GM10266 (cell line): Measurements from ENCODE around the gene CFAP299.

ENCODE experiments used
- DNase-seq: peaks from one replicate; pipeline ENCODE4 v3.0.0; 2012; ENCODE audit errors: extremely low spot score
- CTCF ChIP-seq: IDR thresholded peaks from 2 replicates; pipeline ENCODE4 v1.5.1; 2012; ENCODE audit warnings: mild to moderate bottlenecking, low read depth; ENCODE audit not compliant: control insufficient read depth, insufficient read depth; ENCODE audit errors: missing control alignments

The CFAP299 gene

GRCh38 chr4:80586716-80587115 lies 251.2 kb downstream of the CFAP299 start:
- TF ChIP-seq CTCF: no peak
- DNase-seq: no peak

GRCh38 chr4:80587871-80588385 lies 252.4 kb downstream of the CFAP299 start:
- TF ChIP-seq CTCF: no peak
- no peak for DNase-seq

- TF ChIP-seq CTCF: peak; percentile 12
- DNase-seq: no peak
Observed at GRCh38 chr4:80592950-80593349, 257.4 kb downstream of the CFAP299 start.

GRCh38 chr4:80594701-80595100 lies 259.2 kb downstream of the CFAP299 start:
- no peak for TF ChIP-seq CTCF

GRCh38 chr4:80608281-80608980 lies 272.9 kb downstream of the CFAP299 start:
- DNase-seq: no peak
- TF ChIP-seq CTCF: no peak

More at GRCh38 chr4:80594701-80595100, 259.2 kb downstream of the CFAP299 start:
- DNase-seq: no peak

- DNase-seq: no peak
- TF ChIP-seq CTCF: no peak
Observed at GRCh38 chr4:80610199-80610598, 274.7 kb downstream of the CFAP299 start.

GRCh38 chr4:80610845-80611677 lies 275.5 kb downstream of the CFAP299 start:
- DNase-seq: peak; percentile 2
- TF ChIP-seq CTCF: no peak
